Mucosa of rectum (tissue), 2 donors: Measurements from ENCODE around the gene CALB2.

ENCODE experiments used
- H3K27ac ChIP-seq, 2 donors: one replicate each; pipeline ENCODE4 v1.7.0; 2013; ENCODE audit warnings: inconsistent platforms in 2 of 2, low read depth in 2 of 2, low read length in 2 of 2
- H3K27me3 ChIP-seq, 2 donors: one replicate each; pipeline ENCODE4 v1.7.0; 2013; ENCODE audit warnings: low read length in 2 of 2; ENCODE audit not compliant: control insufficient read depth in 2 of 2, insufficient read depth in 2 of 2
- H3K36me3 ChIP-seq, 2 donors: one replicate each; pipeline ENCODE4 v1.7.0; 2013; ENCODE audit warnings: low read length in 2 of 2; ENCODE audit not compliant: control insufficient read depth in 2 of 2, insufficient read depth in 2 of 2
- H3K4me1 ChIP-seq, 2 donors: one replicate each; pipeline ENCODE4 v1.7.0; 2013; ENCODE audit warnings: low read length in 2 of 2, mild to moderate bottlenecking in 1 of 2; ENCODE audit not compliant: control insufficient read depth in 2 of 2, insufficient read depth in 2 of 2
- H3K4me3 ChIP-seq, 2 donors: one replicate each; pipeline ENCODE4 v1.7.0; 2013; ENCODE audit warnings: low read length in 2 of 2
- H3K9ac ChIP-seq, 2 donors: one replicate each; pipeline ENCODE4 v1.7.0; 2013; ENCODE audit warnings: low read length in 2 of 2, low read depth in 1 of 2, mild to moderate bottlenecking in 1 of 2
- H3K9me3 ChIP-seq, 2 donors: one replicate each; pipeline ENCODE4 v1.7.0; 2013; ENCODE audit warnings: low read length in 2 of 2; ENCODE audit not compliant: control insufficient read depth in 2 of 2
- donor health status: healthy.
- donor health status: Normal muscosa, but diverticular disease.

Gene CALB2

GRCh38 chr16:71383054-71383773 lies 24.7 kb downstream of the CALB2 start:
- no peaks in the 10 kb centered on the region for H3K36me3 ChIP-seq
- no peak overlapping the region for H3K4me3 ChIP-seq
- no peaks in the 10 kb centered on the region for H3K4me1 ChIP-seq
- no peak overlapping the region for H3K9ac ChIP-seq
- no peak overlapping the region for H3K27ac ChIP-seq
- H3K27me3 ChIP-seq, result peaks cover 0 to 4% of the 10 kb centered on the region in 2 donors
- no peaks in the 10 kb centered on the region for H3K9me3 ChIP-seq

DNA sequence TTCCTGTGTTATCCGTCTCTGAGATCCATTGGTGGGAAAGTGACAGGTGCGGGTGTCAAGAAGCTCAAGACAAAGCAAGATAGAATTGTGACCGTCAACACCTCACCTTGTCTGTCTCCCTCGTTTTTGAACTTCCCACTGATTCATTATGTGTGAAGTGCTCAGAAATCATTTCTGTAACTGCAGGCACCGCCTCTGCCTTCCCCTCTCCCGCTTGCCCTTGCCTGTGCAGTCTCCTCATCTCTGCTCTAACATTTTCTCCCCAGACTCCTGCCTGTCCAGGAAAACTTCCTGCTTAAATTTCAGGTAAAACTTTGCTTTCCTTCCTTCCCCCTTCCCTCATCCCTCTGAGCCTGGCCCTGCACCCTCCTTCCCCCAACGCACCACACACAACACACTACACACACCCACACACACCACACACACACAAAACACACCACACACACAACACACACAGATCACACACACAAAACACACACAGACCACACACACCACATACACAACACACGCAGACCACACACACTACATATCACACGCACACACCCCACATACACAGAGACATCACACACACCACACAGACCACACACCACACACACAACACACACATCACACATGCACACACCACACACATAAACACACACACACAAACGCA lies 25.7 kb downstream of the CALB2 start:
- Histone ChIP-seq H3K4me3 (no peak overlapping the region), H3K9ac (no peak overlapping the region), H3K36me3 (no peaks in the 10 kb centered on the region), H3K4me1 (no peaks in the 10 kb centered on the region), H3K27ac (no peak overlapping the region), H3K27me3 (peaks cover 0 to 4% of the 10 kb centered on the region in 2 donors), H3K9me3 (no peaks in the 10 kb centered on the region)

DNA sequence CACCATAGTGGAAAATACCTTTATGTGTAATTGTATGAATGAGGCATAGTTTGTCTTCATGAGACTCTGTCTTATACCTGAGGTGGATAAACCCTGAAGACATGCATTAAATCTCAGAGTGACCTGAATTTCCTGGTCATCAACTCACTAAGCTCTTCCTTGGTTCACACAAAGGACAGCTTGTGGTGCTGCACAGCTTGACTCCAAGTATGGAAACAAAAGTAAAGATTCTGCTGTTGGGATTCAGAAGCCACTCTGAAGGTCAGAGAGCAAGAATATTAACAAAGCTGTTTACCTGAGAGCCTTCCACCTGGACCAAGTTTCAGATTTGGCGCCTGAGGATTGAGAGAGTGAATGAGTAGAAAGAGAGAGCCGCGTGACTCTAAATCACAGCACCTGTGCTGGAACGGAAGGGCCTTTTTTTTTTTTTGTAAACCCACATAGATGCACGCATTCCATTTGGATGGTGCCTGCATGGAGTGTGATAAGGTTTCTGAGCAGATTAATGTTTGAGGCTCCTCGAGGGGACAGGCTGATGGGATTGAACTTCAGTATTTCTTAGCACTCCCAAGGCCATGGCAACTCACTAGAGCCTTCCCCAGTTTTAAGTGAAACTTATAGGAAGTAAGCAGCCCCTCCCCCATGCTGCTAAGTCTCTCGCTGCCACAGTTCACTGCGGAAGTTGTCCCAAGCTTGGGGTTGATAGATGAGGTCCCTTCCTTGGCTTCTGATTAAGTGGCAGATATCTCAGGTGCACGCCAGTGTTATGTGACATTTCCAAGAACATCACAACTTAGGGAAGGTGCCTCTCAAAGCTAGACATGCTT lies 28.7 kb downstream of the CALB2 start:
- H3K4me3 ChIP-seq, result no peak overlapping the region
- no peaks in the 10 kb centered on the region for H3K4me1 ChIP-seq
- no peaks in the 10 kb centered on the region for H3K36me3 ChIP-seq
- H3K9me3 ChIP-seq, result no peaks in the 10 kb centered on the region
- H3K27ac ChIP-seq, result no peak overlapping the region
- H3K9ac ChIP-seq, result no peak overlapping the region
- H3K27me3 ChIP-seq, result peaks cover 0 to 4% of the 10 kb centered on the region in 2 donors

DNA sequence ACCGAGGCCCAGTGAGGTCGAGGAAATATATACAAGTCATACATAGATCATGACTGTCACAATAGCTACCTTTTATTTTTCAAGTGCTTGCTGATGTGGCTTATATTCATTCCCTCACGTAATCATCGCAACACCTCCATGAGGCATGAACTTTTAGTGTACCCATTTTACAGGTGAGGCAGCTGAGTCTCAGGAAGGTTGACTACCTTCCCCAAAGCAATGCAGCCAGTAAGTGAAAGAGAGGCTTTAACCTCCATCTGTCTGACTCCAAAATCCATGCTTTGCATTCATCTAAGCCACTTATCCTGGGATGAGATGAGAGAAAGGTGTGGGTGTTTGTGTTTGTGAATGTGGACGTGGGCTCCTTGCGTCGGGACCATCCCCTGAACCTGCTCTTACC lies 30.8 kb downstream of the CALB2 start:
- no peaks in the 10 kb centered on the region for H3K9me3 ChIP-seq
- no peaks in the 10 kb centered on the region for H3K4me1 ChIP-seq
- H3K36me3 ChIP-seq, result no peaks in the 10 kb centered on the region
- no peak overlapping the region for H3K4me3 ChIP-seq
- no peak overlapping the region for H3K27ac ChIP-seq
- H3K27me3 ChIP-seq, result peaks cover 0 to 4% of the 10 kb centered on the region in 2 donors
- H3K9ac ChIP-seq, result no peak overlapping the region

- Histone ChIP-seq H3K36me3 (no peaks in the 10 kb centered on the region), H3K4me3 (no peak overlapping the region), H3K9me3 (no peaks in the 10 kb centered on the region), H3K27ac (no peak overlapping the region), H3K27me3 (no peaks in the 10 kb centered on the region), H3K4me1 (no peaks in the 10 kb centered on the region), H3K9ac (no peak overlapping the region)
Observed at GRCh38 chr16:71396594-71396993, 38.1 kb downstream of the CALB2 start.

- Histone ChIP-seq H3K36me3 (no peaks in the 10 kb centered on the region), H3K27ac (no peak overlapping the region), H3K4me1 (no peaks in the 10 kb centered on the region), H3K9ac (no peak overlapping the region), H3K27me3 (no peaks in the 10 kb centered on the region), H3K9me3 (no peaks in the 10 kb centered on the region), H3K4me3 (no peak overlapping the region)
Observed at GRCh38 chr16:71399801-71400563, 41.5 kb downstream of the CALB2 start.

- Histone ChIP-seq H3K4me1 (no peaks in the 10 kb centered on the region), H3K36me3 (no peaks in the 10 kb centered on the region), H3K9me3 (no peaks in the 10 kb centered on the region), H3K9ac (no peak overlapping the region), H3K27me3 (no peaks in the 10 kb centered on the region), H3K4me3 (no peak overlapping the region), H3K27ac (no peak overlapping the region)
Observed at GRCh38 chr16:71402007-71402406, 43.5 kb downstream of the CALB2 start.

- H3K36me3 ChIP-seq, result no peaks in the 10 kb centered on the region
- H3K27me3 ChIP-seq, result no peaks in the 10 kb centered on the region
- H3K9ac ChIP-seq, result no peak overlapping the region
- H3K27ac ChIP-seq, result no peak overlapping the region
- no peaks in the 10 kb centered on the region for H3K9me3 ChIP-seq
- no peak overlapping the region for H3K4me3 ChIP-seq
- H3K4me1 ChIP-seq, result no peaks in the 10 kb centered on the region
Observed at GRCh38 chr16:71402674-71403073, 44.2 kb downstream of the CALB2 start.

GRCh38 chr16:71404364-71404763 lies 45.8 kb downstream of the CALB2 start:
- Histone ChIP-seq H3K27me3 (peaks cover 0 to 3% of the 10 kb centered on the region in 2 donors), H3K4me3 (no peak overlapping the region), H3K9me3 (no peaks in the 10 kb centered on the region), H3K36me3 (no peaks in the 10 kb centered on the region), H3K27ac (no peak overlapping the region), H3K9ac (no peak overlapping the region), H3K4me1 (no peaks in the 10 kb centered on the region)
